GM11168 (cell line): ENCODE data around the gene ARHGAP15.

ENCODE experiments used
- in situ Hi-C: fragments of 300-500 bp; cut with MboI; formaldehyde crosslinking; loops from one replicate; pipeline ENCODE4 v1.12.0; 2022; ENCODE audit warnings: low sequenced_read_pairs; ENCODE audit not compliant: unreplicated experiment

Gene ARHGAP15

GRCh38 chr2:143635302-143635701 lies 506.1 kb downstream of the ARHGAP15 start:
- in situ Hi-C loops = no loop called here

GRCh38 chr2:143635936-143636335 lies 506.7 kb downstream of the ARHGAP15 start:
- in situ Hi-C loops = no loop called here

GRCh38 chr2:143640826-143641225 lies 511.6 kb downstream of the ARHGAP15 start:
- in situ Hi-C loops = no loop called here

- in situ Hi-C loops = no loop called here
Observed at GRCh38 chr2:143645921-143646645, 516.9 kb downstream of the ARHGAP15 start.

GRCh38 chr2:143649226-143649740 lies 520.1 kb downstream of the ARHGAP15 start:
- in situ Hi-C loops = no loop called here

GRCh38 chr2:143652692-143653091 lies 523.5 kb downstream of the ARHGAP15 start:
- in situ Hi-C loops = no loop called here

GRCh38 chr2:143668234-143668633 lies 539.0 kb downstream of the ARHGAP15 start:
- in situ Hi-C loops = no loop called here

GRCh38 chr2:143674051-143674450 lies 544.8 kb downstream of the ARHGAP15 start:
- in situ Hi-C loops = no loop called here

GRCh38 chr2:143675021-143675420 lies 545.8 kb downstream of the ARHGAP15 start:
- in situ Hi-C loops = no loop called here

GRCh38 chr2:143679617-143680016 lies 550.4 kb downstream of the ARHGAP15 start:
- in situ Hi-C loops = no loop called here

- in situ Hi-C loops = no loop called here
Observed at GRCh38 chr2:143680885-143681405, 551.7 kb downstream of the ARHGAP15 start.

- in situ Hi-C loops = no loop called here
Observed at GRCh38 chr2:143682436-143683055, 553.3 kb downstream of the ARHGAP15 start.

GRCh38 chr2:143683977-143684376 lies 554.8 kb downstream of the ARHGAP15 start:
- in situ Hi-C loops = no loop called here

- in situ Hi-C loops = no loop called here
Observed at GRCh38 chr2:143684551-143685320, 555.5 kb downstream of the ARHGAP15 start.

GRCh38 chr2:143685421-143686078 lies 556.3 kb downstream of the ARHGAP15 start:
- in situ Hi-C loops = no loop called here

GRCh38 chr2:143686585-143687164 lies 557.5 kb downstream of the ARHGAP15 start:
- in situ Hi-C loops = no loop called here

- in situ Hi-C loops = no loop called here
Observed at GRCh38 chr2:143688248-143688647, 559.0 kb downstream of the ARHGAP15 start.

- in situ Hi-C loops = no loop called here
Observed at GRCh38 chr2:143688815-143689214, 559.6 kb downstream of the ARHGAP15 start.

- in situ Hi-C loops = no loop called here
Observed at GRCh38 chr2:143689541-143689940, 560.3 kb downstream of the ARHGAP15 start.

- in situ Hi-C loops = no loop called here
Observed at GRCh38 chr2:143690235-143690634, 561.0 kb downstream of the ARHGAP15 start.
